Nephron progenitor cell (in vitro differentiated cells): ENCODE data around the gene DHX30.

ENCODE experiments used
- DNase-seq: peaks from one replicate; pipeline ENCODE4 v3.0.0; 2021
- H3K27ac Mint-ChIP-seq: 2 replicates; pipeline ENCODE4 v1.8.0; 2021; ENCODE audit warnings: mild to moderate bottlenecking, moderate library complexity, mixed read lengths
- H3K27me3 Mint-ChIP-seq: 2 replicates; pipeline ENCODE4 v1.8.0; 2021; ENCODE audit warnings: mild to moderate bottlenecking, low read depth, mixed read lengths; ENCODE audit not compliant: poor library complexity
- H3K36me3 Mint-ChIP-seq: 2 replicates; pipeline ENCODE4 v1.8.0; 2021; ENCODE audit warnings: low read depth, mixed read lengths
- H3K4me1 Mint-ChIP-seq: 2 replicates; pipeline ENCODE4 v1.8.0; 2021; ENCODE audit warnings: mixed read lengths
- H3K4me3 Mint-ChIP-seq: 2 replicates; pipeline ENCODE4 v1.8.0; 2021; ENCODE audit warnings: mild to moderate bottlenecking, moderate library complexity, mixed read lengths
- H3K9me3 Mint-ChIP-seq: 2 replicates; pipeline ENCODE4 v1.8.0; 2021; ENCODE audit warnings: mild to moderate bottlenecking, moderate library complexity, mixed read lengths
- CTCF ChIP-seq: fragments of 200-600 bp; sonication (generic); IDR thresholded peaks from 2 replicates; pipeline ENCODE4 v1.5.0; 2021; ENCODE audit warnings: antibody characterized with exemption

DHX30 gene

GRCh38 chr3:47794544-47794943 lies 8.4 kb upstream of the DHX30 start:
- Mint-ChIP-seq H3K4me3 (no peak overlapping the region), H3K27me3 (no peaks in the 10 kb centered on the region), H3K27ac (peak overlapping the region; percentile 90), H3K4me1 (peaks cover 7% of the 10 kb centered on the region), H3K36me3 (no peaks in the 10 kb centered on the region), H3K9me3 (peaks cover 24% of the 10 kb centered on the region)
- TF ChIP-seq CTCF: no peak
- DNase-seq: no peak

GRCh38 chr3:47799733-47800132 lies 3.2 kb upstream of the DHX30 start:
- H3K36me3 Mint-ChIP-seq: no peaks in the 10 kb centered on the region
- no peak overlapping the region for H3K4me3 Mint-ChIP-seq
- H3K27me3 Mint-ChIP-seq: no peaks in the 10 kb centered on the region
- no peaks in the 10 kb centered on the region for H3K9me3 Mint-ChIP-seq
- TF ChIP-seq CTCF: no peak
- DNase-seq: no peak
- peak overlapping the region; percentile 45 for H3K27ac Mint-ChIP-seq
- peaks cover 37% of the 10 kb centered on the region for H3K4me1 Mint-ChIP-seq

GRCh38 chr3:47803480-47804025 lies 615 bp downstream of the DHX30 start:
- Mint-ChIP-seq H3K27me3 (no peaks in the 10 kb centered on the region), H3K4me1 (peaks cover 33% of the 10 kb centered on the region), H3K4me3 (peak overlapping the region; percentile 97), H3K36me3 (peaks cover 11% of the 10 kb centered on the region), H3K27ac (peak overlapping the region; percentile 100), H3K9me3 (no peaks in the 10 kb centered on the region)
- TF ChIP-seq CTCF: no peak
- no peak for DNase-seq

GRCh38 chr3:47804577-47804976 lies 1.6 kb downstream of the DHX30 start:
- Mint-ChIP-seq H3K4me3 (peak overlapping the region; percentile 97), H3K9me3 (no peaks in the 10 kb centered on the region), H3K27me3 (no peaks in the 10 kb centered on the region), H3K4me1 (peaks cover 31% of the 10 kb centered on the region), H3K36me3 (peaks cover 21% of the 10 kb centered on the region), H3K27ac (peak overlapping the region; percentile 100)
- DNase-seq: no peak
- TF ChIP-seq CTCF: no peak

- Mint-ChIP-seq H3K4me1 (no peaks in the 10 kb centered on the region), H3K27me3 (peaks cover 2% of the 10 kb centered on the region), H3K4me3 (no peak overlapping the region), H3K36me3 (peaks cover 57% of the 10 kb centered on the region), H3K9me3 (peaks cover 4% of the 10 kb centered on the region), H3K27ac (peak overlapping the region; percentile 47)
- DNase-seq: no peak
- no peak for TF ChIP-seq CTCF
Measured at GRCh38 chr3:47813551-47814177, 10.7 kb downstream of the DHX30 start.

- Mint-ChIP-seq H3K36me3 (peaks cover 57% of the 10 kb centered on the region), H3K27ac (no peak overlapping the region), H3K9me3 (no peaks in the 10 kb centered on the region), H3K4me1 (no peaks in the 10 kb centered on the region), H3K4me3 (no peak overlapping the region), H3K27me3 (peaks cover 4% of the 10 kb centered on the region)
- TF ChIP-seq CTCF: no peak
- DNase-seq: no peak
Measured at GRCh38 chr3:47817609-47818008, 14.7 kb downstream of the DHX30 start.
